HG02571 (cell line): ENCODE results near the gene CDH24.
A peak's percentile ranks its signal among the peaks of the same experiment; 100 is the strongest.
"Not testable (repeated sequence)": the region's sequence is repeated elsewhere in the genome, so short reads cannot be mapped to it uniquely, and the experiment has no call there.

Experiments
- ATAC-seq: cut with Tn5 transposase; IDR thresholded peaks from one replicate; pipeline ENCODE4 v1.9.1; 2021; ENCODE audit warnings: mild to moderate bottlenecking, moderate library complexity; ENCODE audit not compliant: unreplicated experiment

CDH24 gene

DNA sequence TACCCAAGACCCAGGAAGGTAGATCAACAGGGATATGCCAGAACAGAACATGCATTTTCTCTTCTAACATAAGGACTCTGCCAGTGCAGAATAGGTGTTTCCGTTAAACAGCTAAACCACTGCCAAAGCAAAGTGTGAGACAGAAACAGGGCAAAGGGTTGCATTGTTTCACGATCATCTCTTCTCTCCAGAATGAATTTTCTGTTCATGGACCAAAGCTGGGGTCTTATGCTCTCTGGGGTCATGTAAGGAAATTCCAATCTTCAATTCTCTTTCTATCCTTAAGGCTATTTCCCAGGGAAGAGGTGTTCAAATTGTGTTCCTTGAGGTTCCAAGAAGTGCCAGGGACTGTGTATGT is 33.5 kb downstream of the CDH24 start:
- ATAC-seq, result no peak

DNA sequence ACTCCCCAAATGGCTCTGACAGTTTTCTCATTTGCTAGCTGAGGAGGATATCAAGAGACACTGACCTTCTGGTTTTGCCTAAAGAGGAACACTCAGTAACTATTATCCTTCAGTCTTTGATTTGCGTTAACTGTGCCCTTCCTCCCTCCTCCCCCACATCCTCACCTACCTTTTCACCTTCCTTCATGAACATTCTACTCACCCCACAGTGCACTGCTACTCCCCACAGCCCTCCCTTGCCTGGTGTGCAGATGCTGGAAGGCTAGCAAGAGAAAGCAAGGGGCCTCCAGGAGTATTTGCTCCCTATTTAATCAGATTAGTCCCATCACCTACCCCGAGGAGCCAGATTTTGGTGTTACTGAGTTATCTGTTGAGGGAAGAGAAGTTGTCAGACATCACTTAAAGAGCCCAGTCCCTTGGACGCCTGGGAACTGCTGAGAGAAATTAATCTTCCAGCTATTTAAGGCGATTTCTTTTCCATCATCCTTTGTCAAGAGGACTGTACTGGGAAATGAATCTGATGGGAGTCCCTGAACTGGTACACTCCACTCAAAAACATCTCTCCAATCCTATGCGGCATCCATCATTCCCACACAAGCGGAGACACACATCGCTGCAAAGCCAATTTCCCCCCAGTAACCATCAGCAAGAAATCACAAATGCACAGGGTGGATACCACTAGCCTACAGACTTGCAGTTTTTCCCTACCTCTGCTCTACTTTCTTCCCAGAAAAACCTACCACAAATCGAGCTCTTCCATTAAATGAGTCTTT is 34.1 kb downstream of the CDH24 start:
- no peak for ATAC-seq

DNA sequence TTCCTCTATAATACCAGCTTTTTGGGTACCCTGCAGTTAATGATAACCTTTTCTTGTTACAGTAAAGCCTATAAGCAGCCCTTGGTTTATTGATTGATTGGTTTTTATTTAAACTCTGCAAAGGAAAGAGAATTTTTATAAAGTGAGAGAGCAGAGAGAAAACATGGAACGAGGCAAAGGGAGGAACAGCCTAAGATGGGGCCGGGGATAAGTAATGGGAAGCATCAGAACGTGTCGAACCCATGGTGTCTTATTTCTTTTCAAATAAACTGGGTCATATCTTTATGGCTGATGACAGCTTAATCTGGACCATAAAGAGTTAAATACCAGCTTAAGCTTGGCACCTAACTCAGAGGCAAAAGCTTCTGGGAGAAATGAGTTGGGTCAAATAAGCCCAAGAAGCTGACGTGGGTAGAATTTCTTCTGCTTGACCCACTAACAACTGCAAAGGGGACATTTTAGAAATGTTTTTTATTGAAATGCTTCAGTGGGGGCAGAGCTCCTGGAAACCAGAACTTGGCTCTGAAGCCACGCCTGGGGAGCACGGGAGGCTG is 35.4 kb downstream of the CDH24 start:
- no peak for ATAC-seq

DNA sequence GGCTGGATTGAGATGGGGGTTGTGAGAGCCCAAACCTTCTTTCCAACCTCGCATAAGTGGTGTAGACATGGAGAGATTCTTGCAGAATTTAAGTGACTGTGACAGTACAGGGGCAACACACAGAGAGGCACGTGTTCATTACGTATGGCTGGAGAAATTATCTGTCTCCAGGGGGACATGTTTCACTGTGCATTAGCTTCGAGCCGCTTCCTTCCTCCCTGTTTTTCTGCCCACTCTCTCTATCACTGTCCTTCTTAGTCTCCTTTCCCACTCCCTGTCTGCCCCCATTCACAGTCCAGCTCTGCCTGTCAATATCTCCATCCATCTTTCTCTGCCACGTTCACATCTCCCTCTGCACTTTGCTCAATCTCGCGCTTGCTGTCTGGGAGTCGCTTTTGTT is 35.9 kb downstream of the CDH24 start:
- no peak for ATAC-seq

DNA sequence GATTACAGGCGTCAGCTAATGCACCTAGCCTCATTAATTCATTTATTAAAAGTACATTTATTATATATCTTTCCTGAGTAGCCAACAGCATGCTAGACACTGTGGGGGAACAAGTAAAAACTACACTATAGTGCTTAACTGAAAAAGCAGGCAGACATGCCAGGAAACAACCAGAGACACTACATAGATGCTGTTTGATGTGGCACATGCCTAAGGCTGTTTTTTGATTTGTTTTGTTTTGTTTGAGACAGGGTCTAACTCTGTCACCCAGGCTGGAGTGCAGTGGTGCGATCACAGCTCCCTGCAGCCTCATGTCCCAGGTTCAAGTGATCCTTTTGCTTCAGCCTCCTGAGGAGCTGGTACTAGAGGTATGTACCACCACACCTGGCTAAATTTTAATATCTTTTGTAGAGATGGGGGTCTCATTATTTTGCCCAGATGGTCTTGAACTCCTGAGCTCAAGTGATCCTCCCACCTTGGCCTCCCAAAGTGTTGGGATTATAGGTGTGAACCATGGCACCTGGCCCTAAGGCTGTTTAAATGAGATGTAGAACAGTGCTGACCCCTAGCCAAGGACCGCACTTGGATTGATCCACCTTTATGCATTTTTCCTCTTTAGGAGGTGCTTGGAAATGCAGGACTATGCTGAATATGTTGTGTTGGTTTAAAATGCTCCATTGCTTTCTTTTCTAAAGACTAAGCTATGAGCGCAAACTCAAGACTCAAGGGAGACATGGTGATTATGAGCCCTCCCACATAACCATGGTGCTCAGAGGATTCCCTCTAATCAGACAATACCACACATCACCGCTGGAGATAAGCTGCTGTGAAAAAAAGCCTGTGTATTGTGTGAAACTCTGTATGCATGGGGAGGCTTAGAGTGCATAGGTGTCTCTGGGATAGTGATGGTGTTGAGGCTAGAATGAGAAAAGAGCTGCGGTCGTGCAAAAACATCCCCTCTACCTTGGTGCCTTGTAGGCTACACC is 36.9 kb downstream of the CDH24 start:
- ATAC-seq, result no peak

DNA sequence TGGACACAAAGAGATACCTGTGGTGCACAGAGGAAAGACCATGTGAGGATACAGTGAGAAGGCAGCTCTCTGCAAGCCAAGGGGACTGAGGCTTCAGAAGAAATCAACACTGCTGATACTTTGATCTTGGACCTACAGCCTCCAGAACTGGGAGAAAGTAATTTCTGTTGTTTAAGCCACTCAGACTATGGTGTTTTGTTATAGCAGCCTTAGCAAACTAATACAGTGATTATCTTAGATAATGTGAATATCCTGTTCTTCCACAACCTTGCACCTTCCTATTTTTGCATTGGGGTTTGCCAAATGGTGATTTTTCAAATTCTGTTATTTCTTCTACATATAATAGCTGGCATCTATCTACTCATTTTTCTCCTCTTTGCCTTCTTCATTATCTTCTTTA is 39.2 kb downstream of the CDH24 start:
- no peak for ATAC-seq

DNA sequence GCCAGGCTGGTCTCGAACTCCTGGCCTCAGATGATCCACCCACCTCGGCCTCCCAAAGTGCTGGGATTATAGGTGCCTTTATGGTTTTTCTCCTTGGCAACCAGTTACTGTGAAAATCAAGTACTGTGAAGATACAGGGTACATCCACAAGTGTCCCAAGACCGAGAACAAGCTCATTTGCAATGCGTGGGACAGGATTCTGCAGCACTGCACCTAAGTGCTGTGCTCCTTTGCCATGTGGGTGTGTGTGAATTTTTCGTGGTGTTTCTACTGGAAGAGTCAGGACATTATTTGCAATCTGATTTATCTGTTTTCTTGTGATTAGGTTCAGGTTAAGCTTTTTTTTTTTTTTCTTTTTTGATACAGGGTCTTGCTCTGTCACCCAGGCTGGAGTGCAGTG is 40.2 kb downstream of the CDH24 start:
- ATAC-seq, result no peak

DNA sequence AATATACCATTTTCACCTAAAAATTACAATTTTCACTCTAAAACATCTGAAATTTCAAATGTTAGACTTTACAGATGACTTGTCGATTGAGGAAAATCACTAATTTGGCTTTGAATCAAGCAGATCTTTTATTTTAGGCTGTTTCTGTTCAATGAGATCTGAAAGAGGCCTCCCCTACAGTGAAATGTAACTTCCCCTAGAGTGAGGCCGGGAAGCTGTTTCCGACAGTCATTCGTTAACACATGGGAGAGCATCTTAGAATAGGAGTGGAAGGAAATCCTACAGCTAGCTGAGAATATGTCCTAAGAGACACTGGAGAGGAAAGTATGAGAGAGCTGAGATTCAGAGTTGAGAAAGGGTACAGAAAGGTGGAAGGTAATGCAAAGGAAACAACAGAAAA is 41.7 kb downstream of the CDH24 start:
- no peak for ATAC-seq

DNA sequence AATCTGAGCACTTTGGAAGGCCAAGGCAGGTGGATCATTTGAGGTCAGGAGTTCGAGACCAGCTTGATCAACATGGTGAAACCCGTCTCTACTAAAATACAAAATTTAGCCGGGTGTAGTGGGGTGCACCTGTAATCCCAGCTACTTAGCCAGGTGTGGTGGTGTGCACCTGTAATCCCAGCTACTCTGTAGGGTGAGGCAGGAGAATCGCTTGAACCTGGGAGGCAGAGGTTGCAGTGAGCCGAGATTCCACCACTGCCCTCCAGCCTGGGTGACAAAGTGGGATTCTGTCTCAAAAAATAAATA is 43.6 kb downstream of the CDH24 start:
- not testable (repeated sequence) for ATAC-seq

DNA sequence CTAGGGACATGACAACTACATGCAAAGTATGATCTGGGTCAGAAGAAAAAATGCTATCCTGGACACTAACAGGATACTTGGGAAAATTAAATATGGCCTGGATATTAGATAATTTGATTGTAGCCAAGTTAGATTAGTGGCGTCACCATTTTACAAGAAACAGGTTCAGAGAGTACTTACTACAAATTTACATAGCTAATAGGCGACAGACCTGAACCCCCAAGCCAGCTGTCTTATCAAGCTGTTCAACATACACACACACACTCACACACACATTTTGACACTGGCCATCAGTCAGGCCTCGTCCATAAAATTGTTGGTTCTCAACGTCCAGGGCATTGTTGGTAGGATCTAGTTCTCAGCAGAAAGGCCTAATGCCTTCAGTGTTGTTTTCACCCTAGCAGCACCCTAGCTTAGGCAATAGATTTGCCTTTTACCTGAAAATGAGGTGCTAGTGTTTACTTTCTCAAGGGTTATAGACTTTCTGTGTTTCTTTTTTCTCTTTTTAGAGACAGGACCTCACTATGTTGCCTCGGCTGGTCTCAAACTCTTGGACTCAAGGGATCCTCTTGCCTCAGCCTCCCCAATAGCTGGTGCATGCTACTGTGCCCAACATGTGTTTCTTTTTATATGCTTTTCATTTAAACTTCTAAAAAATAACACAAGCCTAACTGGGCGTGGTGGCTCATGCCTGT is 44.1 kb downstream of the CDH24 start:
- no peak for ATAC-seq

DNA sequence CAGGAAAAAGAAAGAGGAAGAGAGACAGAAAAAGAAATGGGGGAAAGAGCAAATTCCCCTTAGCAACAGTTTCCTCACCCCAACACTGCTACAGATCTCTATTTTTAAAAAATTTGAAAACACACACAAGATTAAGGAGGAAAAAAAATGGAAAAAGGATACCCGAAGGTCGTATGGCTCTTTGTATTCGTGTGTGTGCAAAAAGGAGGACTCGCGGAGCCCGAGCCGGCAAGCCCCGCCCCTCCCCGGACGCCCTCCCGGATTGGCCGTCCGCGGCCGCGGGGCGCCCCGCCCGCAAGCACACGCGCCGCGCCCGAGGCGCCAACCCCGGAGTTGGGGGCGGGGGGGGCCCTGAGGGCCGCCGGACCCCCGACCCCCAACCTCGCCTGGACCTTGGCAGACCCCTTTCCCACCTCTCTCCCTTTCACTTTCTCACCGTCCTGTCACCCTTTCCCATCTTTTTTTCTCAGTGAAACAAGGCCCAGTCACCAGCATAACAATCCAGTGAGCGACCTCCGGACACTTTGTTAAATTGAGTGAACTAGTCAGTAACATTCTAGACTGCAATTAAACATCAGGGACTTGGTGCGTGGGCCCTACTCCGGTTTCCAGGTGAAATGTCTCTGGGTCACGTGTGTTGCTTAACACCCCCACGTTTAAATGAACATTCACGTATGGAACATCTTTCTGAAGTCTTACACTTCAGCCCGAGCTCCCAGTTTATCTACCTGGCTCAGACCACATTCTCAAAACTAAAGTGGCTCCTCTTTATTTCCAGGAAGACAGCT is 47.2 kb downstream of the CDH24 start, which contains the start of gene C14orf93:
TSS of gene C14orf93 (minus strand) at position 205 of the 788 bp plus-strand sequence. CDS start 11,120 bp downstream, outside the sequence.
- no peak for ATAC-seq

DNA sequence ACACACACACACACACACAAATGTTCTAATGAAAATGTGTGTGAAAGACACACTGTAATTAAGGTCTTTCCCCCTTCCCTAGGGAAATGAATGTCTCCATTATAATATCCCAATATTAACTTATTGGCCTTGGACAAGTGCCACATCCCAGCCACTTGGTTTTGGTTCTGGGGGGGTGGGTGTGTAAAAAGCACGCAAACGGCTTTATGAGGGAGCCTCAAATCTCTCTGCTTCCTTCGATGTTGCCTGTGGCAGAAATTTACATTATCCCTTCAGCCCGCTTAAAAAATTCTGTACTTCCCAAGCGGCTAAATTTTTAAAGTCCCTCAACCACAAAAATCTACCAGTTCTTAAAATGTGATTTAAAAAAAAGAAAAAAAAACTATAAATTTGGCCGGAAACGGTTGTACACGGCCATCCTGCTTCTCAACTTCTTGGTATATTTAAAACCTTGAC is 47.8 kb downstream of the CDH24 start:
- no peak for ATAC-seq

DNA sequence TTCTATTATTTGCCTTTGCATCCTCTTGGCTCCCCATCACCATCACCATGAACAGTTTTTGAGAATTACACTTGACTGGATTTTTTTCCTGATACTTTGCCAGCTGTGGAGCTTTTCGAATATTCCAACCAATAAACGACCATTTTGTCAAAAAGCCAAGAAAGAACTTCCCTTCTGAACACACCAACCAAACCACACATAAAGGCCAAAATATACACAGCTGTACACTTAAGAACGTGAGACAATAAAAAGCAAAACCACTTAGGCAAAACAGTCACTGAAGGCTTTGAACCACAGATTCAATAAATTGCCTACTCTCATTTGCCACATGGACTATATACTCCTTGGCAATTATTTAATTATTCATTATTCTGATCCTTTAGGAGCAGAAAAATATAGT is 48.5 kb downstream of the CDH24 start:
- no peak for ATAC-seq

DNA sequence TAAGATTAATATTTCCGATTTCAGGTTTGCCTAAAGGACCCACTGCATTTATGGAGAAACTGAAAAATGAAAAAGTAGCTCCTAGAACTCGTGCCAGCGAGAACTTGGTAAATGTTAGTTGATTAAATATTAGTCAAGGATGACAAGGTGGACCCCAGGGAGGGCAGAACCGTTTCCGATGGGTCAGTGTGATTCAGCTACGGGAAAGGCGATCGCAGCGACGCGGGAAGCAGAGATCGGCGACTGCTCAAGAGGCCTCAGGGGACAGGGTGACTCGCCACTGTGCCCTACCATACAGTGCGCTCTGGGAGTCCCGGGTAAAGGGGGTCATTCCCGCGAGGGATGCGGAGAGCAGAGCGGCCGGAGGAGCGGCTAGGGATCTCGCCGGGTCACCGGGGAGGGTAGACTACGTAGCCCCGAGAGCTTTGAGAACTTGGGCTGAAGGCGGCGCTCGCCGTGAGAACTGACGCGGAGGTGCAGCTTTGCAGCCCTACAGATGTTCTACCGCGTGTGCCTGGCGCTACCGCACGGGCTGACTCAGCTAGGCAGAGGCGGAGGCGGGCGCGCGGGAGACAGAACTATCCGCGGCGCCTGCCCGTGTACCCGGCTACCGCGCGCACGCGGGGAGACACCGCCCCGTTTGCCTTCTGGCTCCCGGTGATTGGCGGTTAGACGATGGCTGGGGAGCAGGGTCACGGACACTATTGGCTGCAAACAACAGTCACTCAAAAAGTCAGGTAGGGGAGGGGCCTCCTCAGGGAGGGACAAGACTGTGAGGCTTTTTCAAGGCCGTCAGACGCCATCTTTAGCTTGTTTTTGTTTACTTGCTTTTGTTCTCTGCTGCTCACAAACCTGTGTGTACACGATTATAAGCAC is 50.5 kb downstream of the CDH24 start:
- ATAC-seq, result peak; percentile 94

DNA sequence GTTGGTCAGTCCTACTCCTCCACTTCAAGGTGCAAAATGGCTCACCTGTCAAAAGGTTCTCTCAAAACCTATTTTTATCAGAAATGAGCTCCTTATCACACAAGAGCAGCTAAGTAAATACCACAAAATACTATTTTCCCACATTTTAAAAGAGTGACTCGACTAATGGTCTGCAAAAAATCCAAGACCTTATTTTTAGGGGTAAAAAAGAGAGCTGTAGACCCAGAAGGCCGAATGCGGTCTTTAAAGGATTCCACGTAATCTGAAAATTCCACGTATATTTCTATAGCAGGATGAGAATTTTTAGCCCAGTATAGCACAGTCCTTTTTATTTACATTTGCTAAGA is 51.2 kb downstream of the CDH24 start:
- ATAC-seq, result no peak

DNA sequence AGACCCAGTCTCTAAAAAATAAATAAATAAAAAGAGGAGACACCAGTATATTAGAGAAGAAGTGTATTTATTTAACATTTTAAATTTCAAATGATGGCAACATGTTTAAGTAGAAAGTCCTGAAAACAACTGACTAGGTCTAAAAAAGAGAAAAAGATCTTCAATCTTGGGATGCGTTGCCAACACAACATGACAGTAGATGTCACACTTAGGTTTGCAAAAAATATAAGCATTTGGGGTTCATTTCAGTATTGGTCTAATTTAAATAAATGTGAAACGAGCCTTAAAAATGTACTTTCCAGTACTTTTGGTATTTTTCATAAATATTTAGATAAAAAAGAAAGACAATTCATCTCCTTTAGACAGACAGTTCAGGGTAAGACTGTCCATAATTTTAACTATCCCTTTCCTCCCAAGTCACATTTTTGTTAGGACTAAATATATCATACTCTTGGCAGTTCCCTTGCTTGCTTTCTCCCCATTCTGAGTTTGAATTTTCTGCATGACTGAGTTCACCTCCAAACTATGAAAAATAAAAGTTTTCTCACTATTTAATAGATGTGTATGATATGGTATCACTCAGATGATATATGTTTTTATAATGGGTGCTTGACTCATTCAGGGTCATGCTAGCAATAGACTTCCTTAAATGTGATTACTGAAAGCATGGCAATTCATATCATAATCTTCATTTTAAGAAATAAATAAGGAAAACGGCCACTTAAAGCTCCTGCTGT is 51.7 kb downstream of the CDH24 start:
- ATAC-seq, result no peak

DNA sequence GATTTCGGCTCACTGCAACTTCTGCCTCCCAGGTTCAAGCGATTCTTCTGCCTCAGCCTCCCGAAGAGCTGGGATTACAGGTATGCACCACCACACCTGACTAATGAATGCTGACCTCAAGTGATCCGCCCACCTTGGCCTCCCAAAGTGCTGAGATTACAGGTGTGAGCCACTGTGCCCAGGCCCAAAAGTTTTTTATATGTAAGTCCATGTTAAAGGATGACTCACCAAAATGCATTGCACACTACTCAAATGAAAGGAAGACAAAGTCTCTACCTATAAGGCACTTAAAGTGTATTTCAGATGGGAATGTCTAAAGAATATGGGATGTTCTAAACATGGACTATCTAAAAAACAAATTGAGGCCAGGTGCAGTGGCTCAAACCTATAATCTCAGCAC is 53.0 kb downstream of the CDH24 start:
- not testable (repeated sequence) for ATAC-seq

DNA sequence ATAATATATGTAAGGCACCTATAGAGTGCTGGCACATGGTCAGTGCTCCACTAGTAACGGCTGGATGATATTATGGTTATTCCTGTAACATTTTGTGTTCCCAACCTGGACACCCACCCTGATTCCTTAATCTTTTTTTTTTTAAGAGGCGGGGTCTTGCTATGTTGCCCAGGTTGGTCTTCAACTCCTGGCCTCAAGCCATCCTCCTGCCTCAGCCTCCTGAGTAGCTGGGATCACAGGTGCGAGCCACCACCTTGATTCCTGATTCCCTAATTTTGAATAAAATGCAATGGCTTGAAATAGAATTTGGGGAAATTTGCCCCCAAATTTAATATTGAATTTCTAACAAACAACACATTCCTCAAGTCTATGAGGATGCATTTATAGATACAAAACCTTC is 54.7 kb downstream of the CDH24 start:
- no peak for ATAC-seq

DNA sequence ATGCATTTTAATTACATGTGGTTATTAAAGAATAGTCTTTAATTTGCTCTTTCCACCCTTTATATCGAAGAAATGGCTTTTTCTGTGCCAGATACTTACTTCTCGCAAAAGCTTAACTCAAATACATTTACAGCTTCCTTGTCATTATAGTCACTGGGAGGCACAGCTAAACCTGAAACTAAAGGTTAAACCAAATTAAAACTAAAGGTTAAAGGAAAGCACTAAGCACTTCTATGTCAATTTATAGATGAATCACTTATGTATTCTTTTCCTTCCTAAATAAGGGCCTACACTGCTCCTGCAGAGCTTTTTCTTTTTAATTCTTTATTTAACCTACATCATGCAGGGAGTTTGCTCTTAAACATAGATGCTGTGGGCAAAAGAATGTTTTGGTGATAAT is 56.5 kb downstream of the CDH24 start:
- no peak for ATAC-seq
